ENCODE data around the gene NLGN1. TPM values are rescaled to one million over a fixed set of nuclear protein-coding genes. Genes with fewer than 3 reads are reported as not detected.

The NLGN1 gene
- total RNA-seq, 1 experiment from 2014 or later = 5.2 TPM

GRCh38 chr3:174116421-174116820 is 718.9 kb downstream of the NLGN1 start:
- H3T11ph ChIP-seq (ENCODE audit: low read length) = no peak overlapping the region
- H3K23me2 ChIP-seq (ENCODE audit: insufficient read length, low read depth, low read length, poor library complexity, severe bottlenecking) = no peaks in the 10 kb centered on the region
- no CpG with 5 or more reads among the region's 4 CpGs for WGBS (ENCODE audit: extremely low coverage, insufficient read length, low lambda C conversion rate)
- H3K27me3 ChIP-seq (ENCODE audit: insufficient read depth, low read length) = no peaks in the 10 kb centered on the region
- H3K9me3 ChIP-seq (ENCODE audit: control insufficient read depth, low read depth, low read length) = no peaks in the 10 kb centered on the region
- peaks cover 6% of the 10 kb centered on the region; the same call in 1 of the 2 replicates for H3K4me1 ChIP-seq (ENCODE audit: insufficient read depth, low read length)
- no peaks in the 10 kb centered on the region for H3K27me3 Mint-ChIP-seq (ENCODE audit: low read depth)
- no peak overlapping the region for H2BK15ac ChIP-seq (ENCODE audit: low read depth, low read length)
- H3K14ac ChIP-seq (ENCODE audit: insufficient read depth, low read length) = no peak overlapping the region
- no peaks in the 10 kb centered on the region for H4K20me1 ChIP-seq (ENCODE audit: control insufficient read depth, insufficient read depth, insufficient read length)
- H3K27ac ChIP-seq (ENCODE audit: insufficient read length, low read depth, low read length) = no peak overlapping the region
- peaks cover 15 to 16% of the 10 kb centered on the region in 2 experiments for H3K4me1 Mint-ChIP-seq
- H3K36me3 Mint-ChIP-seq (ENCODE audit: insufficient read depth in 1 of 3, low read depth in 3 of 3) = peaks cover 0 to 4% (median 0%) of the 10 kb centered on the region in 3 experiments; a peak in 2 of 7 replicates
- no peak overlapping the region for H2BK12ac ChIP-seq (ENCODE audit: insufficient read length, low read depth, low read length)
- H3K4me2 ChIP-seq (ENCODE audit: insufficient read depth, insufficient read length, low read length) = no peak overlapping the region
- H2AK5ac ChIP-seq (ENCODE audit: insufficient read length, low read length) = no peak overlapping the region
- H3K23ac ChIP-seq (ENCODE audit: insufficient read length, low read depth, low read length) = no peak overlapping the region
- no peak overlapping the region for H4K91ac ChIP-seq (ENCODE audit: insufficient read length, low read depth, low read length)
- no peak for DNase-seq
- H3K79me1 ChIP-seq (ENCODE audit: insufficient read depth, low read depth, low read length, poor library complexity, severe bottlenecking) = no peaks in the 10 kb centered on the region
- no peak overlapping the region for H4K5ac ChIP-seq (ENCODE audit: insufficient read length, low read depth, low read length)
- H3K79me2 ChIP-seq (ENCODE audit: insufficient read depth, low read length) = no peaks in the 10 kb centered on the region
- no peak overlapping the region for H2BK20ac ChIP-seq (ENCODE audit: low read depth, low read length, poor library complexity, severe bottlenecking)
- H2AFZ ChIP-seq (ENCODE audit: low read length) = no peak overlapping the region
- H3K9ac ChIP-seq (ENCODE audit: extremely low read depth, insufficient read length, low read length) = no peak overlapping the region
- no peak overlapping the region for H3K27ac Mint-ChIP-seq
- no peak overlapping the region for H2BK120ac ChIP-seq (ENCODE audit: low read depth, low read length, poor library complexity, severe bottlenecking)
- no peak overlapping the region for H4K8ac ChIP-seq (replicated peaks; ENCODE audit: insufficient read length, low read depth, low read length)
- H3K9me3 Mint-ChIP-seq = 0 out of 5 replicates have a peak, but pooled peaks cover 0 to 3% of the 10 kb centered on the region in 2 experiments
- H3K56ac ChIP-seq (ENCODE audit: insufficient read length, low read depth, low read length) = no peak overlapping the region
- H3K18ac ChIP-seq (ENCODE audit: insufficient read length, low read depth, low read length) = no peak overlapping the region
- H3K4ac ChIP-seq (ENCODE audit: low read depth, low read length) = no peak overlapping the region
- no peak for TF ChIP-seq CTCF (conservative IDR thresholded peaks at IDR 0.05)
- no peak overlapping the region for H3K4me3 Mint-ChIP-seq
- H2BK5ac ChIP-seq (ENCODE audit: insufficient read length, low read length) = no peak overlapping the region

Measured in H9 (cell line).